Stimulated activated CD4-positive, alpha-beta T cell treated with anti-CD3 and anti-CD28 coated beads, Interleukin-15, amount 100 ng/mL, for 24 hours (primary cell): ENCODE data around the gene ACOX2.
A peak's percentile ranks its signal among the peaks of the same experiment; 100 is the strongest.

Experiments used
- DNase-seq: peaks from one replicate; pipeline ENCODE4 v3.0.0-alpha.2; 2020

ACOX2 gene

GRCh38 chr3:58497097-58497496 lies 39.9 kb downstream of the ACOX2 start:
- DNase-seq, result no peak

- DNase-seq, result no peak
Measured at GRCh38 chr3:58496206-58496857, 40.7 kb downstream of the ACOX2 start.

GRCh38 chr3:58495101-58495500 lies 41.9 kb downstream of the ACOX2 start:
- DNase-seq, result no peak

- DNase-seq, result no peak
Measured at GRCh38 chr3:58494107-58494506, 42.9 kb downstream of the ACOX2 start.

GRCh38 chr3:58492494-58492905 lies 44.5 kb downstream of the ACOX2 start:
- DNase-seq, result peak; percentile 57

- DNase-seq, result peak; percentile 92
Measured at GRCh38 chr3:58491506-58492402, 45.2 kb downstream of the ACOX2 start, which contains the start of gene KCTD6. Gene KCTD6, plus strand, starts transcription at chr3:58492096. Its CDS starts 6,660 bp downstream, at chr3:58498756.

GRCh38 chr3:58490860-58491501 lies 46.0 kb downstream of the ACOX2 start:
- peak; percentile 3 for DNase-seq

GRCh38 chr3:58488967-58489366 lies 48.0 kb downstream of the ACOX2 start:
- no peak for DNase-seq

- no peak for DNase-seq
Measured at GRCh38 chr3:58487140-58487886, 49.7 kb downstream of the ACOX2 start.

- no peak for DNase-seq
Measured at GRCh38 chr3:58485801-58486435, 51.1 kb downstream of the ACOX2 start.

- no peak for DNase-seq
Measured at GRCh38 chr3:58484722-58485069, 52.3 kb downstream of the ACOX2 start.

- no peak for DNase-seq
Measured at GRCh38 chr3:58484045-58484721, 52.8 kb downstream of the ACOX2 start.

- DNase-seq, result no peak
Measured at GRCh38 chr3:58482917-58483636, 53.9 kb downstream of the ACOX2 start.

GRCh38 chr3:58480309-58480708 lies 56.7 kb downstream of the ACOX2 start:
- no peak for DNase-seq

- no peak for DNase-seq
Measured at GRCh38 chr3:58478781-58479180, 58.2 kb downstream of the ACOX2 start.

- DNase-seq, result no peak
Measured at GRCh38 chr3:58474967-58475578, 61.9 kb downstream of the ACOX2 start.

- no peak for DNase-seq
Measured at GRCh38 chr3:58474348-58474911, 62.6 kb downstream of the ACOX2 start.

- DNase-seq, result no peak
Measured at GRCh38 chr3:58473275-58473674, 63.7 kb downstream of the ACOX2 start.

- DNase-seq, result peak; percentile 69
Measured at GRCh38 chr3:58471025-58471887, 65.7 kb downstream of the ACOX2 start.
